Activated CD8-positive, alpha-beta memory T cell treated with anti-CD3 and anti-CD28 coated beads for 36 hours (primary cell): ENCODE data around the gene TMEM217. TPM values are rescaled to one million over a fixed set of nuclear protein-coding genes. Genes with fewer than 3 reads are reported as not detected.
"Not testable (repeated sequence)": the region's sequence is repeated elsewhere in the genome, so short reads cannot be mapped to it uniquely, and the experiment has no call there.

Experiments
- CTCF ChIA-PET: fragments of 350-600 bp; sonication (Branson Sonifier 250); formaldehyde crosslinking; loops from one replicate; lab custom pipeline; 2021; ENCODE audit warnings: antibody characterized with exemption; lab: Charles Lee
- POLR2A ChIA-PET: fragments of 350-600 bp; sonication (Branson Sonifier 250); formaldehyde crosslinking; loops from one replicate; lab custom pipeline; 2021; ENCODE audit warnings: antibody characterized with exemption; lab: Charles Lee
- total RNA-seq, 2 experiments: library from RNA; stranded (reverse); gene quantifications; one replicate each; pipeline ENCODE4 v1.2.3, GENCODE V29; 2021

Gene TMEM217
- 1 to 10 TPM; 5.1 to 5.7 TPM for total RNA-seq

DNA sequence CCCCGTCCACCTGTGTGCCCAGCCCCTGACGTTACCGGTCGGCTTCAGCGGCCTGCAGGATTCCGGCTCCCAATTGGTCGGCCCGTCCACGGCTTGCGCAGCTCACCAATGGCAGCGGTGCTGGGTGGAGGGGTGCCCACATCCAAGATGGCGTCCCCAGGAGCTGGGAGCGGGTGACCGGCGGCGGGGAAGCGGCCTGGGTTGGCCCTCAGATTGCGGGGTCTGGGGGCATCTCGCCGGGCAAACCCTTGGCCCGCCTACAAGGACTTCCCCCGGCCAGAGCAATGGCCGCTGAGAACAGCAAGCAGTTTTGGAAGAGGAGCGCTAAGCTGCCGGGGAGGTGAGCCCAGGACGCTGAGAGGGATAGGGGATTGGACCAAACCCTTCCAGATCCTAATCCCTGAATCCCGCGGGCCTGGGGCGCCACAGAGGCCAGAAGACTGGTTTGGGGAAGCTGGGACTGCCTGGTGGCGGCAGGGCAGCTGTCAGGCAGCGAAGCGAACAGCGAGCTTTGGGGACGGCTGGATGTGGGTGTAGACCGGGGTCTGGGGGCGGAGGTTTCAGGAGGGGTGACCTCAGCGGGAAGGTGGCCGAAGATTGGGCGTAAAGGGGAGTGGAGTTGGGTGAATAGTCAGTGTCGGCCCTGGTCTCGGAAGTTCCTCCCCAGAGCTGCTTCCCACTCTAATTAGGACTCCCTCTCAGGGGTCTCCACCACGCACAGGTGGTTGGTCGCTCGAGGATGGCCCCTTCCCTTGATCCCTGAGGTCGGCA lies at the start of gene TMEM217, which contains the start of gene TBC1D22B:
Gene TMEM217 (minus strand): TSS at position 511 of the 771 bp plus-strand sequence. CDS start 39,114 bp downstream, outside the sequence.
Gene TBC1D22B (plus strand): TSS at position 139 of the 771 bp plus-strand sequence. CDS start 146 bp downstream, at position 285.
- POLR2A ChIA-PET: interaction anchor here (0.8 to 3.1 kb wide), 5 partner anchors 10 to 208 kb away, joined by 3 to 17 read pairs (median 3); no protein-coding TSS in a partner anchor
- CTCF ChIA-PET: interaction anchor here (1.1 to 2.1 kb wide), 4 partner anchors 16 to 207 kb away, joined by 3 to 9 read pairs (median 4); no protein-coding TSS in a partner anchor

- CTCF ChIA-PET, POLR2A ChIA-PET: not testable (repeated sequence)
Measured at GRCh38 chr6:37307484-37307883, 49.5 kb upstream of the TMEM217 start.

- POLR2A ChIA-PET: no interaction called here
- CTCF ChIA-PET: interaction anchor here (1.2 kb wide), 1 partner anchor 8 kb away, joined by 3 read pairs; no protein-coding TSS in a partner anchor
Measured at GRCh38 chr6:37306624-37307222, 48.8 kb upstream of the TMEM217 start.

GRCh38 chr6:37305841-37306425 lies 48.0 kb upstream of the TMEM217 start:
- ChIA-PET POLR2A (no interaction called here), CTCF (interaction anchor here (1.2 kb wide), 1 partner anchor 8 kb away, joined by 3 read pairs; no protein-coding TSS in a partner anchor)

- ChIA-PET CTCF (no interaction called here), POLR2A (no interaction called here)
Measured at GRCh38 chr6:37304766-37305165, 46.8 kb upstream of the TMEM217 start.

- CTCF ChIA-PET: no interaction called here
- POLR2A ChIA-PET: no interaction called here
Measured at GRCh38 chr6:37303891-37304503, 46.1 kb upstream of the TMEM217 start.

GRCh38 chr6:37303091-37303660 lies 45.2 kb upstream of the TMEM217 start:
- POLR2A ChIA-PET: no interaction called here
- CTCF ChIA-PET: no interaction called here

GRCh38 chr6:37302086-37302686 lies 44.2 kb upstream of the TMEM217 start:
- CTCF ChIA-PET: interaction anchor here (1.5 to 1.6 kb wide), 2 partner anchors 13 to 23 kb away, joined by 3 to 4 read pairs; no protein-coding TSS in a partner anchor
- POLR2A ChIA-PET: no interaction called here

DNA sequence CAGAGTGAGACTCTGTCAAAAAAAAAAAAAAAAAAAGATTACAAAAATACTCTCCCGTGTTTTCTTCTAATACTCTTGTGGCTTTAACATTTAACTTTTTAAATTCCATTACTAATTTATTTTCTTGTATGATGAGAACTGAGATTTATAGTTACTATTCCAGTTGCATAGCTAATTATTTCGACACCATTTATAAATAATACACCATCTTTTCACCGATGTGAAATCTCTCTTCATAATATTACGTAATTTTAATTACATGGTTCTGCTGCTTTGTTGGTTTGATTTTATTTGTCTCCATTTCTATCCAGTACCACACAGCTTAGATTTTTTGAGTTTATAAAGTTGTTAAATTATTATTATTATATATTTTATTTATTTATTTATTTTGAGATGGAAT lies 42.0 kb upstream of the TMEM217 start:
- POLR2A ChIA-PET: no interaction called here
- CTCF ChIA-PET: interaction anchor here (0.7 to 1.5 kb wide), 3 partner anchors 80 to 281 kb away, joined by 3 to 5 read pairs (median 3); no protein-coding TSS in a partner anchor

DNA sequence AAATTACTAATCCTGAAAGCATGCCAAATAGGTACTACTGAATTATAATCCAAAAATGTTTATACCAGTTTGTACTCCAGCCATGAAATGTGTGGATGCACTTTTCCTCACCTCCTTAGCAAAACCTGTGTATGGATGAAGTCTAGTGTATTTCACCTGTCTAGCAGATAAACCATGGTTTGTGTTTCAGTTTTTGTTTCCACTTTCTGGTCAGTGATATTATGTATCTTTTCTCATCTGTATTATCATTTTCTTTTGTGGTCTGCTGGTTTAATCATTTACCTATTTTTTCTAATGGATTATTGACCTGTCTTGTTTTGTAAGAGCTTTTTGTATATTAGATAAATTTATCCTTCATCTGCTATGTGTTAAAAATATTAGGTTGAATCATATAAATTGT lies 41.0 kb upstream of the TMEM217 start:
- ChIA-PET CTCF (interaction anchor here (0.6 to 1.5 kb wide), 4 partner anchors 14 to 280 kb away, joined by 3 to 5 read pairs (median 4); no protein-coding TSS in a partner anchor), POLR2A (no interaction called here)

GRCh38 chr6:37297637-37298036 lies 39.7 kb upstream of the TMEM217 start:
- ChIA-PET POLR2A (interaction anchor here (0.7 kb wide), 1 partner anchor 118 kb away, joined by 7 read pairs; no protein-coding TSS in a partner anchor), CTCF (interaction anchor here (0.7 to 1.5 kb wide), 2 partner anchors 279 to 372 kb away, joined by 3 to 4 read pairs; no protein-coding TSS in a partner anchor)

DNA sequence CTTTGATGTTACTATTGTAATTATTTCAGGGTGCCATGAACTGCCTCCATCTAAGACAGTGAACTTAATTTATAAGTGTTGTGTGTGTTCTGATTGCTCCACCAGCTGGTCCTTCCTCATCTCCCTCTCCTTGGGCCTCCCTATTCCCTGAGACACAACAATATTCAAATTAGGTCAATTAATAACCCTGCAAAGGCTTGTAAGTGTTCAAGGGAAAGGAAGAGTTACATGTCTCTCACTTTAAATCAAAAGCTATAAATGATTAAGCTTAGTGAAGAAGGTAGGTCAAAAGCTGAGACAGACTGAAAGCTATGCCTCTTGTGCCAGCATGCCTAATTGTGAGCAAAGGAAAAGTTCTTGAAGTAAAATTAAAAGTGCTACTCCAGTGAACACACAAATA lies 35.5 kb upstream of the TMEM217 start:
- CTCF ChIA-PET: no interaction called here
- POLR2A ChIA-PET: interaction anchor here (0.7 kb wide), 1 partner anchor 541 kb away, joined by 4 read pairs; no protein-coding TSS in a partner anchor

DNA sequence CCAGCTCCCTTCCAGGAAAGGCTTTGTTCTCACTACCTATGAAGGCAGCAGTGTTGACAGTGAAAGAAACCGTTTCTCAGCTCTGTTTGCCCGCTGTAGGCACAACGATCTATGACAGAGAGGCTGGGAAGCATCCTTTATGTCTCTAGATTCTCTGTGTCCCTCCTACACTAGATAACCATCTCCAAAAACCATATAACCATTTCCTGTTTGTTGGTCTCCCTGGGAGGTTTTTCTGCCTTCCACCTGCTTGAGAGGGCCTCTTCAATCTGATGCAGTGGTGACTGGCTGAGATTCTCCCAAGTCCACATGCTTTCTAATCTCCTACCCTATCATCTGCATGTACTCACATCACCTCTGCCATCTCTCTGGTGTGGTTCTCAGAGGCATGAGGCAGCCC lies 32.0 kb upstream of the TMEM217 start:
- CTCF ChIA-PET: interaction anchor here (0.5 kb wide), 1 partner anchor 14 kb away, joined by 4 read pairs; no protein-coding TSS in a partner anchor
- POLR2A ChIA-PET: interaction anchor here (0.5 to 0.6 kb wide), 2 partner anchors 66 to 143 kb away, joined by 3 read pairs; partner anchors contain the start of gene CMTR1

- ChIA-PET CTCF (no interaction called here), POLR2A (no interaction called here)
Measured at GRCh38 chr6:37288247-37288646, 30.3 kb upstream of the TMEM217 start.

- ChIA-PET CTCF (no interaction called here), POLR2A (no interaction called here)
Measured at GRCh38 chr6:37287519-37288157, 29.7 kb upstream of the TMEM217 start.

DNA sequence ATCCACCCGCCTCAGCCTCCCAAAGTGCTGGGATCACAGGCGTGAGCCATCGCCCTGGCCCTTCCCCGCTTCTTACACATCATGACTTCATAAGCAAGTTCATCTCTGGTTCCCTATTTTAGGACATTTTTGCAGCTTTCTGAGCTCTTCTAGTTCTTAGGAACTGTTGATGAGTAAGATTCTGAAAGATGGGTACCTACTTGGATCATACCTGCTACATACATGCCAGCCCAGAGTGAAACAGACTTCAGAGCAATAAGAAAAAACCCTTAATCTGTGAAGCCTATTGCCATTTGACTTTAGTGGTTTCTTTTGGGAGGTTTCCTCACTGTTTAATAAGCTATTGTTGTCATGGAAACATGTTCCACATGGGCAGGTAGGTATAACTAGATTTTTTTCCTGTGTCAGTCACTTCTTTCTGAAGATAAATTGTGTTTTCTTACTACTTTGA lies 27.9 kb upstream of the TMEM217 start:
- CTCF ChIA-PET: interaction anchor here (0.6 to 0.9 kb wide), 2 partner anchors 12 to 29 kb away, joined by 3 read pairs; no protein-coding TSS in a partner anchor

DNA sequence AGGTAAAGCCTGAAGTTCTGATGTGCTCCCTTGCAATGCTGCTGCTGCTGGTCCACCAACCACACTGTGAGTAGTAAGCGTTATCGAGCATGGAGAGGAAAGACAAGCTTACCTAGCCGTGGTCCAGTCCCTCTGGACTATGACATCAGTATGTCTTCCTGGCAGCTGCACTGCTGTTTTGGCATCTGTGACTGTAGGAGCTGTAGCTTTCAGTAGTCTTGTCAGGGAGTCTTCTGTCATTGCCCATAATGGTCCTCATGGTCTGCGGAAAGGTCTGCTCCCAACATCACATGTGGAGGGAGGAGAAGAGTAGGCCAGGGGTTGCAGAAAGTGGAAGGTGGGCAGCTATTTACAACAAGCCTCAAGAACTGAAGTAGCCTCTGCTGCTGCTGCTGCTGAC lies 26.8 kb upstream of the TMEM217 start:
- ChIA-PET CTCF (no interaction called here), POLR2A (interaction anchor here (0.6 kb wide), 1 partner anchor 30 kb away, joined by 3 read pairs; no protein-coding TSS in a partner anchor)

More for the DNA sequence above, 27.9 kb upstream of the TMEM217 start:
- POLR2A ChIA-PET: no interaction called here
